ENCODE measurements around the gene RNF150. TPM values are rescaled to one million over a fixed set of nuclear protein-coding genes. Genes with fewer than 3 reads are reported as not detected.

RNF150 gene
- total RNA-seq (2013): 2.9 TPM
- polyA plus RNA-seq: under 1 TPM in 1 of 3 donors, not detected in 2; 0.21 TPM
- under 0.01 TPM in 2 replicates for polyA minus RNA-seq
- 0 to 9.6 (median 0.25) reads per million in 11 experiments for total RNA-seq

DNA sequence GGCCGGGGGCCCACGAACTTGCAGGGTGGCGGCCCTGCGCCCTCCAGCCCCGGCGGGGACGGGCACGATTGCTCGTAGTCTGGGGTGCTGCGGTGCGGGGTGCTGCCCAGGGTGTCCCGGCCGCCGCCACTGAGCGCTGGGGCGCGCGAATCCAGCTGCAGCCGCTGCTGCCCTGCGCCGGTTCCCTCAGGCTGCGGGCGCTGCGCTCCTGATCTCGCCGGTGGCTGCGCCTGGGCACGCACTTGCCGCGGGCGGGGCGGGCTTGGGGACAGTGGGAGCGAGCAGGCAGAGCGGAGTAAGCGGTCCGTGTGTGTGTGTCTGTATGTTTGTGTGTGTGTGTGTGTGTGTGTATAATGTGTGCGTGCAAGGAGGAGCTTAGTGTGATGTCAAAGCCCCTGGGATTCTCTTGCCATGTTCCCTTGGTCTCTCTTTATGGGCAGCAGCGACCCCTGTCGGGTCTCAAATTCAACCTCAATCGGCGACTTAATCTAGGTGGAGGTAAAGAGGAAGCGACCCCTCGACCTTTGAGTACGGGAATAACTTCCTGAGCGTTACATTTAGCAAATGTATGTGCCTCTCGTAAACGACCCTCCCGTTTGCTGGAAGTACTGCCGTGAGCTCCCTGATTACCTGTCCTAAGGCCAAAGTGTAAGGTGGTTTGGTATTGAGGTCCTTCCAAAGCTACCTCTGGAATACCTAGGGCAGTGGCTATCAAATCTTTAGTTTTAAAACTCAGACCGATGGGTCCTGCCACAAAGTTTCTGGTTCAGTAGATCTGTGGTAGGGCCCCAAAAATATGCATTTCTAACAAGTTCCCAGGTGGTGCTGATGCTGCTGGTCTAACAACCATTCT lies at the start of gene RNF150:
Gene RNF150 (minus strand): TSS at position 324 of the 853 bp plus-strand sequence.
- Mint-ChIP-seq H3K27ac (peak within 1 kb of the TSS in 1 of 7 donors; percentile 70), H3K4me3 (peak within 1 kb of the TSS; percentile 82 to 97), H3K27me3 (ENCODE audit: low read depth in 3 of 3) (peaks cover 51 to 82% (median 62%) of the 10 kb centered on the region in 3 donors), H3K4me1 (peaks cover 18% of the 10 kb centered on the region), H3K36me3 (peaks cover 0 to 2% of the 10 kb centered on the region in 2 donors), H3K9me3 (peaks cover 0 to 7% (median 3%) of the 10 kb centered on the region in 7 donors)
- Histone ChIP-seq H3K9me3 (replicated peaks in 1 of 2; ENCODE audit: control insufficient read depth in 1 of 2, insufficient read depth in 1 of 2, low read length in 2 of 2) (peaks cover 0 to 7% of the 10 kb centered on the region in 2 donors), H3K4me1 (ENCODE audit: control insufficient read depth in 1 of 2, insufficient read depth in 2 of 2, low read length in 2 of 2) (peaks cover 11 to 22% of the 10 kb centered on the region in 2 donors), H4K20me1 (ENCODE audit: insufficient read depth, low read length) (no peaks in the 10 kb centered on the region), H3K27ac (ENCODE audit: low read depth in 1 of 2, low read length in 2 of 2) (no peak within 1 kb of the TSS), H3K27me3 (ENCODE audit: control insufficient read depth in 2 of 2, insufficient read depth in 2 of 2, low read length in 2 of 2) (peaks cover 65 to 73% of the 10 kb centered on the region in 2 donors), H3K36me3 (replicated peaks in 1 of 2; ENCODE audit: control insufficient read depth in 1 of 2, insufficient read depth in 2 of 2, low read length in 2 of 2) (no peaks in the 10 kb centered on the region), H3K4me2 (replicated peaks; ENCODE audit: extremely low read depth, low read length, poor library complexity, severe bottlenecking) (peak within 1 kb of the TSS; percentile 90), H3K9ac (ENCODE audit: insufficient read depth, low read length, poor library complexity, severe bottlenecking) (no peak within 1 kb of the TSS), H3K4me3 (replicated peaks in 1 of 3; ENCODE audit: low read depth in 2 of 3, low read length in 3 of 3) (peak within 1 kb of the TSS; percentile 43 to 73 (median 66)), H2AFZ (ENCODE audit: insufficient read depth, low read depth, low read length, poor library complexity, severe bottlenecking) (peak within 1 kb of the TSS; percentile 68), H3K79me2 (ENCODE audit: insufficient read depth, low read length) (no peaks in the 10 kb centered on the region)
- intact Hi-C loops (cut with micrococcal nuclease): no loop called here
- TF ChIP-seq, protein P1, sequence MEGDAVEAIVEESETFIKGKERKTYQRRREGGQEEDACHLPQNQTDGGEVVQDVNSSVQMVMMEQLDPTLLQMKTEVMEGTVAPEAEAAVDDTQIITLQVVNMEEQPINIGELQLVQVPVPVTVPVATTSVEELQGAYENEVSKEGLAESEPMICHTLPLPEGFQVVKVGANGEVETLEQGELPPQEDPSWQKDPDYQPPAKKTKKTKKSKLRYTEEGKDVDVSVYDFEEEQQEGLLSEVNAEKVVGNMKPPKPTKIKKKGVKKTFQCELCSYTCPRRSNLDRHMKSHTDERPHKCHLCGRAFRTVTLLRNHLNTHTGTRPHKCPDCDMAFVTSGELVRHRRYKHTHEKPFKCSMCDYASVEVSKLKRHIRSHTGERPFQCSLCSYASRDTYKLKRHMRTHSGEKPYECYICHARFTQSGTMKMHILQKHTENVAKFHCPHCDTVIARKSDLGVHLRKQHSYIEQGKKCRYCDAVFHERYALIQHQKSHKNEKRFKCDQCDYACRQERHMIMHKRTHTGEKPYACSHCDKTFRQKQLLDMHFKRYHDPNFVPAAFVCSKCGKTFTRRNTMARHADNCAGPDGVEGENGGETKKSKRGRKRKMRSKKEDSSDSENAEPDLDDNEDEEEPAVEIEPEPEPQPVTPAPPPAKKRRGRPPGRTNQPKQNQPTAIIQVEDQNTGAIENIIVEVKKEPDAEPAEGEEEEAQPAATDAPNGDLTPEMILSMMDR (IDR thresholded peaks at IDR 0.05): peak; percentile 55
- peak; percentile 23 to 51 (median 23) for DNase-seq
- WGBS (ENCODE audit: insufficient coverage): 2% methylated on average over 46 of the region's 50 CpGs

DNA sequence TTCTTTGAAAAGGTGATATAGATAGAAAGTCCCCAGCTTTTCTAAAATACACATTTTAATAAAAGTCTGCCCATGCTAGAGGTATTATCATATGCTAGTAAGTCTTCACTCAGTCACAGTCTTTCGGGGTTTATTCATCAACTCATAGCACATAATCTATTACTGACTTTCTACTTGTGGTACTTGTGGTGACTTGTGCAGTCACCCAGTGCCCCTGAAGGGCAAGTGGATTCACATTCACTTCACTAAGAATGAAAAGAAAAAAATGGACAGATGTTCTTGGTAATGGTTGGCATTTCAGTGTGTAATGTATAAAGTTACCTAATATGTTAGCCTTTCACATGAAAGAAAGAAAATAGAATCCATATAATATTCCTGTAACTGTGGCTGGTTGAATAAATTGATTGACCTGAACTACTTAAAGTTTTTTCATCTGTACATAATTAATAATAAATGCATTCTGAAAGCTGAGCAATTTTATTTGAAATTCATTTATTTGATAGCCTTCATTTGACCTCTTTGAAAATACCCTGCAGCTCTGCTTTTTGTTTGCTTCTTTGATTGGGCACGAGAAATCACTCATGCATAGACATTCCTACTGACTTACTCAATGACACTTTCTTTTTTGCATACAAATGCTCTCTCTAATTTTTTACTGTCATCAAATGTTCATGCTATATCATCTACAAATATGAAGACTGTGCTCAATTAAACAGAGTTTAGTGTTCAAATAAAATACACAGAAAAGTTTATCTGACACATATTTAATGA lies 47.9 kb upstream of the RNF150 start:
- Histone ChIP-seq H3K27ac (ENCODE audit: low read depth in 1 of 2, low read length in 2 of 2) (no peak overlapping the region), H3K9ac (ENCODE audit: insufficient read depth, low read length, poor library complexity, severe bottlenecking) (no peak overlapping the region), H2AFZ (ENCODE audit: insufficient read depth, low read depth, low read length, poor library complexity, severe bottlenecking) (no peak overlapping the region), H3K9me3 (replicated peaks in 1 of 2; ENCODE audit: control insufficient read depth in 1 of 2, insufficient read depth in 1 of 2, low read length in 2 of 2) (no peaks in the 10 kb centered on the region), H3K4me2 (replicated peaks; ENCODE audit: extremely low read depth, low read length, poor library complexity, severe bottlenecking) (no peak overlapping the region), H3K4me3 (replicated peaks in 1 of 3; ENCODE audit: low read depth in 2 of 3, low read length in 3 of 3) (no peak overlapping the region), H3K27me3 (ENCODE audit: control insufficient read depth in 2 of 2, insufficient read depth in 2 of 2, low read length in 2 of 2) (no peaks in the 10 kb centered on the region), H3K4me1 (ENCODE audit: control insufficient read depth in 1 of 2, insufficient read depth in 2 of 2, low read length in 2 of 2) (no peaks in the 10 kb centered on the region), H3K79me2 (ENCODE audit: insufficient read depth, low read length) (no peaks in the 10 kb centered on the region), H3K36me3 (replicated peaks in 1 of 2; ENCODE audit: control insufficient read depth in 1 of 2, insufficient read depth in 2 of 2, low read length in 2 of 2) (no peaks in the 10 kb centered on the region), H4K20me1 (ENCODE audit: insufficient read depth, low read length) (no peaks in the 10 kb centered on the region)
- WGBS (ENCODE audit: insufficient coverage): no CpG with 5 or more reads among the region's 2 CpGs
- Mint-ChIP-seq H3K9me3 (peaks cover 0 to 5% (median 0%) of the 10 kb centered on the region in 7 donors), H3K27me3 (ENCODE audit: low read depth in 3 of 3) (no peaks in the 10 kb centered on the region), H3K27ac (no peak overlapping the region), H3K4me1 (no peaks in the 10 kb centered on the region), H3K36me3 (no peaks in the 10 kb centered on the region), H3K4me3 (no peak overlapping the region)
- DNase-seq: no peak
- TF ChIP-seq, protein P1 (IDR thresholded peaks at IDR 0.05): no peak
- intact Hi-C loops (cut with micrococcal nuclease): no loop called here

Measured in CD14-positive monocyte (primary cell).